ENCODE data around the gene CEP192. TPM values are rescaled to one million over a fixed set of nuclear protein-coding genes. Genes with fewer than 3 reads are reported as not detected.
"Not testable (repeated sequence)": the region's sequence is repeated elsewhere in the genome, so short reads cannot be mapped to it uniquely, and the experiment has no call there.

Gene CEP192
- polyA plus RNA-seq, 12 donors, result 8.5 to 43.4 (median 24.8) TPM; not detected in 1

DNA sequence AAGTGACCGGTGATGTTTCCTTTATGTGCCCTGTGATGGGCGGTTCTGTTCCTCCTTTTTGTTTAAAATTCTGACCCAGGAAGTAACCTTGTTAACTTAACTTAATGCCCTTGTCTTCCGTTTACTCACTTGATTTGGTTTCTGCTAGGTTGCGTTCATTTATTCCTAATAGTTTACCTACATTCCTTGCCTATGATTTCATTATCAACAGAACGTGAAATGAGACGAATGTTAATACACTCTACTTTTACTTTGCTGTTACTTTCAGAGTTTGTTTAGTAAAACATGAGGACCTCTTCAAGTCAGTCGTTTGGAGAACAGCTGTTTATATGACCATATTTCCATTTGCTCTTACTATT lies 638 bp downstream of the CEP192 start:
- DNase-seq, result no peak

DNA sequence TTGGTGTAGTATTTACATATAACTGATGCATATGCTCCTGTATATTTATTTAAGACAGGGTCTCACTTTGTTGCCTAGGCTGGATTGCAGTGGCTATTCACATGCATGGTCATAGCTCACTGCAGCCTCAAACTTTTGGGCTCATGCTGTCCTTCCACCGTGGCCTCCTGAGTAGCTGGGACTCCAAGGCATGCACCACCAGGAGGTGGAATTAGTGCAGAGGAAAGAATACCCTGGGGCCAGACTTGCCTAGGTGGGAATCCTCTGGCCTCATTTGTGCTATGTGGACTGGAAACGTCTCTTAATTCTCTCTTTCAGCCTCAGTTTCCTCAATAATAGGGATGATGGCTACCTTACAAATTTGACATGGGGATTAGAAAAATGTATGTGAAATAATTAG lies 2.3 kb downstream of the CEP192 start:
- no peak for DNase-seq

DNA sequence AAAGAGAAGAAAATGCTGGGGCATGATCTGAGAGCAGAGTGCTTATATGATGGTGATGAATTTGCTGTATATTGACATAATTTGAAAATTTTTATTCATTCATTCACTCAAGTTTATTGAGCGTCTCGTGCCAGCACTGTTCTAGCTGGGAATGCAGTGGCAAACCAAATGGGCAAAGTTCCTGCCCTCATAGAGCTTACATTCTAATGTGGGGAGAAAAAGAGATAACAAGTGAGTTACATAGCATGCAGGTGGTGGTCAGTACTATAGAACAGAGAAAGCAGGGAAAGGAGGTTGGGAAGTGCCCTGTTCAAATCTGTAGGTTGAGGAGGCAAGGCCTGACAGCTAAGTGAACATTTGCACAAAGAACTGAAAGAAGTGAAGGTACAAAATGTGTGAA lies 4.3 kb downstream of the CEP192 start:
- DNase-seq, result no peak

DNA sequence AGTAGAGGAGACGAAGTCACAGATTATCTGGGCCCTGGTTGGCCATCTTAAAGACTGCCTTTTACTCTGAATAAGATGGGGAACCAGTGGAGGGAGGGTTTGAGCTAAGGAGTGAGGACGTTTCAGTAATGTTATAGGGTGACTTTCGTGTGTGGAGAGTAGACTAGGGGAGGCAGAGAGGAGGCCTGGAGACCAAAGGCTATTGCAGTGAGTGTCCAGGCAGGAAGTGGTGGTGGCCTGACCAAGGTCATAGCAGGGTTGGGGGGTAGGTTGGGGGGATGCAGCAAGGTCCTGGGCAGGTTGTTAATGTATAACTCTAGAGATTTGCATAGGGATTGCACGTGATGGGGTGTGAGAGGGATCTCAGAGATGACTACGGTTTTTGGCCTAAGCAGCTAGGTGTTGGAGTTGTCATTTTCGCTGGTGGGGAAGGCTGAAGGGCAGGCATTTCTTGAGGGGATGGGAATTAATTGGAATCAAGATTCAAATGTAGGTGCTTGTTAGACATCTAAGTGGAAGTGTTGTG lies 4.9 kb downstream of the CEP192 start:
- DNase-seq, result no peak

DNA sequence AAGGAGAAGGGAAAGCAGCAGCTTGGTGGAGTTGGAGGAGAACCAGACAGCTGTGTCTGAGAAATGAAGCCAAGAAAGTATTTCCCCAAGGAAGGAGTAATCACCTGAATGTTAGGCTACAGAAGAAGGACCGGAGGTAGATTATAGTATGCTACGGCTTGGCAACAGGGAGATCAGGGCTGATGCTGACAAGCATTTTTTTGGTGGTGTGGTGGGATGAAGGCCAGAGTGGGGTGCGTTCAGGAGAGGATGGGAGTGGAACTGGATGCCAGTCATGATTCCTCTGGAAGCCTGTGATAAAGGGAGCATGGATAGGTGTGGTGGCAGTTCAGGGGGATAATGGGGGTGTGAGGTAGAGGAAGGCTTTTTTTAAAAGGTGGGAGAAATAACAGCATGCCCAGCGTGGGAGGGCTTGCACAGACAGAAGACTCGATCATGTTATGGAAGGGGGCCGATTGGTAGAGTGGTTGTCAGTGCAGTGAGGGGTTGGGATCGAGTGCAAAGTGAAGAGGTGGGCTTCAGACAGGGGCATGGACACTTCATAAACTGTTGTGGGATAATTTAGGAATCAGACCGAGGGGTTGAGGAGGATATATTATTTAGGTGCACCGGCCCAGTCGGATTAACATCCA lies 5.6 kb downstream of the CEP192 start:
- no peak for DNase-seq

DNA sequence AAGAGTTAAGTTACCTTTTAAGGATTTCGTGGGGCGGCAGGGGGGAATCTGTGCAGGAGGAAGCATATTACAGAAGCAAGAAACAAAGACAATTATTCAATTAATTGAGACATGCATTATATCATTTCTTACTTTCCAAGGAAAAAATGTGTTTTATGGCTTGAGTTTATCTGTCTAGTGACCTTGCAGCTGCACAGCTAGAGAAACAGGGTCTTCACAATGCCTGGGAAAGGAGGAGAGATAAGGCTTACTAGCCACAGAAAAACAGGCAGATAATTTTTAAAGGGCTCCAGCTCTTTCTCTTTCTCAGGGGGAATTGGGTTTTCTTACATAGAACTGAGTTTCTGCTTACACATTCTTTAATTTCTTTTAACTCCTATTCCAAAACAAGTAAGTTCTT lies 6.2 kb downstream of the CEP192 start:
- DNase-seq, result not testable (repeated sequence)

DNA sequence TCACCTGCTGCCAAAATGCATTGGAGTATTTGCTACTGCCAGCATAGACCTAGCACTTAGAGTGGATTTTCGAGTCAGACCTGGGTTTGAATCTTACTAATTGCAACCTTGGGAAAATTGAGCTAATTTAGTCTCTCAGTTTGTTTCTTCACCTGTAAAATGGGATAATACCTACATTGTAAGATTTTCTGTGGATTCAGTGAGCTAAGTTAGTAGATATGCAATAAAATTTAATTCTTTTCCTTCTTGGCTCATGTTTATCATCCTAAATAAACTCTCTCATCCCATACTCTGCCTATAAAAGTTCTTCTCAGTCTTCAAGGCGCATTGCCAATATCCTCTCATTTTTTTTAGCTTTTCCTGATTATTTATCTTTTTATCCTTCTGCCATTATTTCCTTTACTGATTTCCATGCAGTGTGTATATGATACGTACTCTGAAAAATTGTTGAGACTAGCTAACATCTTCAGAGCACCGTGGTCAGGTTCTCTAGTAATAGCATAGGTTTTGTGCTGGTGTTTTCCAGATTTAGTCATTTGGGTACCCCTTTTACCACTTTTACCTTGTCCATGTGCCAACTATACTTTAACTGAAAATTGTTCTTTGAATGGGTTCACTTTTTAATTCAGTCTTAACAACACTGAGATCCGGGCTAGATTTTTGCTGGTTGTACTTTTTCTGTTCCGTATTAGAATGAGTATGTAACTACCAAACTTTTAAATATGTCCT lies 7.3 kb downstream of the CEP192 start:
- no peak for DNase-seq

DNA sequence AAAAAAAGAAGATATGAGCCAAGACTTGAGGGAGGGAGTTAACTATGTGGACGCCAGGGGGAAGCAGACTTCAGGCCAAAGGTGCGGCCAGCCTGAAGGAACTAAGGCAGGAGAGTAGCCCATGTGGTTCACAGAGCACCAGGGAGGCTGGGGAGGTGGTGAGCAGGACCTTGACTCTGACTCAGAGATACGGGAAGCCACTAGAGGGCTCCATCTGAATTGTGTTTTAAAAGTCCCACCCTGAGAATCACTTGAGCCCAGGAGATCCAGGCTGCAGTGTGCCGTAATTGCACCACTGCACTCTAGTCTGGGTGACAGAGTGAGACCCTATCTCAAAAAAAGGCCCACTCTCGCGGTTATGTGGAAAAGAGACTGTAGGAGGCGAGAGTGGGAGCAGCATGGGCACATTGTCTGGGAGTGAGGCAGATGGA lies 12.3 kb downstream of the CEP192 start:
- DNase-seq, result no peak

DNA sequence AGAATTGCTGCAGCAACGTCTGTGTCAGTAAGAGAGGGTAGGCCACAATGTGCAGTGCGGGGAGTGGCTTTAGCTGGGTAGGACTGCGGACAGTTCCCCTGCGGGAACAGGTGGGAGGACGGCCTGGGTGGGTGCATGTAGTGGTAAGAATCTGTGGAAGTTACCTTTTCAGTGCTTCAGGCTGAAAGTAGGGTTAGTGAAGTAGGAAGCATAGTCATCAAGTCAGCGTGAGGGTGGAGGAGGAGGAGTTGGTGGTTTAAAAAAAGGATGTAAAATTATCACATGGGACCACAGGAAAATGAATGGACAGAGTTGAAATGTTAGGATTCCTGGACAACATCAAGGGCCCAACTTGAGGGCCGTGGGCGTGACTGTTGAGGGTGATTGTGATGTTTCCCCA lies 13.2 kb downstream of the CEP192 start:
- DNase-seq, result no peak

DNA sequence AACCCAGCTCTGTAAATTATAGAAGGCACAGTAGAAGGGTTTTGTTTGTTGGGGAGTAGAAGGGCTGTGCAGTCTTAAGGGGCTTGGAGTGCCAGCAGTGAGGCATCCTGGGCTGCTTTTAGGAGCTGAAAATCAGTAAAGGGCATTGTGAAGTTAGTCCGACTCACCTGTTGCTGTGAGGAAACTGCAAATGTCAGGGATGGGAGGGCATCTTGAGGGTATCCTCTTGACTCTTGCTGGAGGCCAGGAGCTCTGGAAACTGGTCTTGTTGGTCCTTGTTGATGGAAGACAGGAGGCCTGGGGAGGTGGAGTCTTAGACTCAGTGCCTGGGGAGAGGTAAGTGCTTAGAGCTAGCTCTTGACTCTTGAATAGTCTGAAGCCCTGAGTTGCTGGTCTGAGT lies 14.1 kb downstream of the CEP192 start:
- no peak for DNase-seq

DNA sequence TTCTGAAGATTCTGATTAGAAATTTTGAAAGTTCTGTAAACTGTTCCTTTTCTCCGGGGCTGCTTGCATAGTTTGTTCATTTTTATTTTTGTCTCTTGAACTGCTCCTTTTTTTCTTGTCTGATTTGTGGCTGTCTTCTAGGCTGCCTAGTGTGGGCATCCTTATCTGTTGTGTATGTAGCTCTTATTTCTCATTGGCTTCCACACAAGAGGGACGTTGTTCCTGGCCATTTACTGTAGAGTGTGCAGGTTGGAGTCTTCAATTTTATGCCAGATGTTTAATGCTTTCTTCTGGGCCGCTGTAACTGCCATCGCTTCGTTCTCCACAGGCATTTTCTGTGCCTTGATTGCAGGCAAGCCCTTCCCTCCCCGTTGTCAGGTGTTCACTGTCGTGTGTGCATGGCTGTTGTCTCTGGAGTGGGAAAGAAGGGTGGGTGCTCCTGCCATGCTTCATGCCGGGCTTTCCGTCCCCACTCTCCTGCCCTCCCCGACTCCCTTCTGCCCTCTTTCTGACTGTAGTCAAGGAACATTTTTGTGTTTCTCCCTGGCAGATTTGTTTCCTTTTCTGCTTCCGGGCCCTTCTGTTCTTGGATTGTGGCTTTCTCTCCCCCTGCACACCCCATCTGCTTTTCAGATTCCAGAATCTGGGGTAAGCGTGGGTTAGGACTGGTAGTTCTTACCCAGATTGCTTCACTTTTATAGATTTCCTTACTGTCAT lies 15.5 kb downstream of the CEP192 start:
- DNase-seq, result no peak

DNA sequence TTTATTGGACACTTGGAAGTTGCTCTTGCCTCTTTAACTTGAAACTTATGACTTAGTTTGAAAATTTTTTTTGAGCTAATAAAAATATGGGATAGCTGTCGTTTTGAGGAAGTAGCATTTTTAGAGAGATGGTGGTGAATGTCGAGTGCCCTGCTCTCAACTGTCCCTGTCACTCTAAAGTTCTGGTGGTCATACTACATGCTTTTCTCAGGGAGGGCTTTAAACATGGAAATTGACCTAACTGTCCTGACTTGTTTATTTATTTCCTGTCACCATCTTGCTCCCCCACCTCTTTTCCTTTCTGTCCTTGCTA lies 16.0 kb downstream of the CEP192 start:
- no peak for DNase-seq

DNA sequence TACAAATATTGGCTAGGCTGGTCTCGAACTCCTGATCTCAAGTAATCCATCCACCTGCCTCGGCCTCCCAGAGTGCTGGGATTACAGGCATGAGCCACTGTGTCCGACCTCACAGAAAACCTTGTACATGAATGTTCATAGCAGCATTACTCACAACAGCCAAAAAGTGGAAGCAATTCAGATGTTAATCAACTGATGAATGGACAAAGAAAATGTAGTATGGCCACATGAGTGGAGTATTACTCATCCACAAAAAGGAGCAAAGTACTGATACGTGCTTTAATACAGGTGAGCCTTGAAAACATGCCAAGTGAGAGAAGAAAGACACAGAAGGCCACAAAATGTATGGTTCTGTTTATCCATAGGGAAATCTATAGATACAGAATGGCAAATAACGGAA lies 20.6 kb downstream of the CEP192 start:
- DNase-seq, result no peak

DNA sequence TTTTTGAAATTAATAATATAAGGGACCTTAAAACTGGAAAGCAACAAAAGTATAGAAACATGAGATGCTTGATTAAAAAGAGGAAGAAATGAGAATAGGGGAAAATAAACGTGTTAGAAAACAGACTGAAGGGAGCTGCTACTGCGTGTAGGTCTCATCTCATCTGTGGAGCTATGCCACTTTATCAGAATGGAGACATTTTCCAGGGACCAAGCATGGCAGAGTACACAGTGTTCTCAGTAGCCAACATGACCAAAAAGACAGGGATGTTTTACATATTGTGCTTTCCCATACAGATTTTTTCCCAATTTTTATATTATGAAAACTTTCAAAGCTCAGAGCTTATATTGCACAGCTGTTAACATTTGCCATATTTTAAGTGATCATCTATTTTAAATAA lies 23.1 kb downstream of the CEP192 start:
- DNase-seq, result no peak

DNA sequence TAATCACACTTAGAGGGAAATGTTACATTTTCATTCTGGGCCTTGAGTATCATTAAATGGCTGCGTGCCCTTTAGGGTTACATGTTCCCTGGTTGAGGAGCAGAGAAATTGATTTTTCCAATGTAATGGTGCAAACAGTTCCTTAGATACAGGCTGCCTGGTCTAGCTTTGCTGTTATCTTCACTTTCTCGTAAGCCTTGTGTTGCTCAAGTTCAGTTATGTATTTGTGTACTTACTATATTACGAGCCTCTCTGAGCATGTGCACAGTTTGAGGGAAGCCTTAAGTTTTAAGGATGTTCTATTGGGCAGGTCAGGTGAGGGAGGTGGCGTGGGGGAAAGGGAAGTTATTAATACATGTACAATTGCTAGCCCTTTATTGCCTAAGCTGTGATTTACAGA lies 23.7 kb downstream of the CEP192 start:
- no peak for DNase-seq

DNA sequence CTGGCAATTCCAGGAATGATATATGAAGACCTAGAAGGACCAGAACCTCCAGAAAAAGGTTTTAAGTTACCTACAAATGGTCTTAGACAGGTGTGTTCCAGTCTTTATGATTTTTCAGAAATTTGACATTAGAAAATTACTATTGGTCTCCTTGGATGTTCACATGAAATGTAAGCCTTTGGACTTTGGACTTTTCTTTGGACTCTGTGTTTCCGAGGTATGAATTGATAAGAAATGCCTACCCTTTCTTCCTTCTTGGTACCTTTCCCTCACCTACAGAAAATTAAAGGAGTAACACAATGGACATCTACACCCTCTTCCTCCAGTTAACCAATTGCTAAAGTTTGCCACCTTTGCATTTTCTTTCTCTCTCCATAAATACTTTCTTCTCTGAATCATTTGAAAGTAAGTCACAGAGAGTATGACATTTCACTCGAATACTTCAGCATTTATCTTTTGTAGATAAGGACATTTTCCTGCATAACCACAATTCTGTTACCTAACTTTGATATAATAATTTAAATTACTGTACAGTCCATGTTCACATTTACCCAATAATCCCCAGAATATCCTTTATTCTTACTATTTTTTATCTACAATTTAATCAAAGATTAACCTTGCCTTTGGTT lies 26.2 kb downstream of the CEP192 start:
- DNase-seq, result no peak

DNA sequence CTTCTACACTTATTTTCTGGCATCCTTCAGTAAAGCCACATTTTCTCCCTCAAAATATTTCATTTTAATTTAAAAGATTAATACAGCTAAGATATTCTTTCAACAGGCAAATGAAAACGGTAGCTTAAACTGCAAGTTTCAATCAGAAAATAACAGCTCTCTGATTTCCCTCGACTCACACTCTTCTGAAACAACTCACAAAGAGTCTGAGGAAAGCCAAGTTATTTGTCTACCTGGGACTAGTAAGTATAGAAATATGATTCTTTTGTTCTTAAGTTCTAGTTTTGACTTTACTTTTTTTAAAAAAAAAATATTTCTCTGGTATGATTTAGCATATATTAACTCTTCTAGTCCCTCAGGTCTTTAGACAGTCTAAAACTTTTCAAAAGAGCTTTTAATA lies 27.2 kb downstream of the CEP192 start:
- no peak for DNase-seq

DNA sequence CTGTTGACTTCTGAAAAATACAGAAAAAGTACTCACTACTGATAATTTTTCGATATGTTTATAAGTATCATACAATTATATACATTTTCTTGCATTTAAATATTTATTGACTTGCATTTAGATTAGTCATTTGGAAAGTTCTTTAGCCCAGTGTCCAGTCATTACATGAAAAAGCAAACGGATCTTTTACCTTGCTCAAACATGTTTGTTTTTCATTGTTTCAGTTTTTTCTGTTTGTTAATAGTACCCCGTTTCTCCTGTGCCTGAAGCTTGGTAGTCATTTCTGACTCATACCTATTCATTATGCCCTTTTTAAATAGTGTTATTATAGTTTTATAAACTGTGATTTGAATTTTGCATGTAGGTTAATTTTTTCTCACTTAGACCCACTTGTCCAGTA lies 28.1 kb downstream of the CEP192 start:
- DNase-seq, result no peak

DNA sequence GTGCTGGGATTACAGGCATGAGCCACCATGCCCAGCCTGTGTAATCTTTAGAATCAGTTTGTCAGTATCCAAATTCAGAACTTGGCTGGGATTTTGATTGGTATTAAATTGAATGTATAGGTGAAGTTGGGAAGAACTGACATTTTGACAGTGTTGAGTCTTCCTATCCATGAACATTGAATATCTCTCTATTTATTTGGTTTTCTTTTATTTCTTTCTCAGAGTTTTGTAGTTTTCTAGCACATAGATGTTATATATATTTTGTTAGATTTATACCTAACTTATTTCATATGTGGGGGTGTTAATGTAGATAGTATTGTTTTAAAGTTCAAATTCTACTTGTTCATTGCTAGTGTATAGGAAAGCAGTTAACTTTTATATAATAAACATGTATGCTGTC lies 31.5 kb downstream of the CEP192 start:
- DNase-seq, result no peak

DNA sequence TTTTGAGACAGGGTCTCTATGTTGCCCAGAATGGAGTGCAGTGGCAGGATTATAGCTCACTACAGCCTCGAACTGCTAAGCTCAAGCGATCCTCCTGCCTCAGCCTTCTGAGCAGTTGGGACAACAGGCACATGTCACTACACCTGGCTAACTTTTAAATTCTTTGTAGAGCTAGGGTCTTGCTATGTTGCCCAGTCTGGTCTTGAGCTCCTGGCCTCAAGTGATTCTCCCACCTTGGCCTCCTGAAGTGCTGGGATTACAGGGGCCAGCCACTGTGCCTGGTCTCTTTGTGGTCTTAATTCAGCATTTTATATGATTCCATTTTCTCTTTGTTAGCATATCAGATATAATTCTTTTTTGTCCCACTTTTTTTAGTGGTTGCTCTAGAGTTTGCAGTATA lies 34.1 kb downstream of the CEP192 start:
- no peak for DNase-seq

DNA sequence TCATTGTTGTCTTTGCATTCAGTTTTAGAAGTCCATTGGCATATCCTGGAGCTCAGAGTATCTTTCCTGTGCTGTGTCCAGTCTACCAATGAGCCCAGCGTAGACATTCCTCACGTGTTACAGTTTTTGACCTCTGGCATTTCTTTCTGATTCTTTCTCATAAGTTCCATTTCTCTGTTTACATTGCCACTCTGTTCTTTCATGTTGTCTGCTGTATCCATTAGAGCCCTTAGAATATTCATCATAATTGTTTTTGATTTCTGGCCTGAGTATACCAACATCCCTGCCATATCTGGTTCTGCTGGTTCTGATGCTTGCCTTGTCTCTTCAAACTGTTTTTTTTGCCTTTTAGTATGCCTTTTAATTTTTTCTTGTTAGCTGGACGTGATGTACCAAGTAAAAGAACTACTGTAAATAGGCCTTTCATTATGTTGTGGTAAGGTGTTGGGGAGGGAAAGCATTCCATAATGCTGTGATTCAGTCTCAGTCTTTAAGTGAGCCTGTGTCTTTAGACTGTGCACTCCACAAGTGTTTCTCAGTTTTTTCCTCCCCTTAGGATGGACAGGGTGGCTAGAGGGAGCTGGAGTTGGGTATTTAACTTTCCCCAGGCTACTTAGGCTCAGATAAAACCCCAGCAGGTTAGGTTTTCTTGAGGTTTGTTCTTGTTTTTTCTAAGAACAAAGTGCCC lies 35.6 kb downstream of the CEP192 start:
- DNase-seq, result no peak

DNA sequence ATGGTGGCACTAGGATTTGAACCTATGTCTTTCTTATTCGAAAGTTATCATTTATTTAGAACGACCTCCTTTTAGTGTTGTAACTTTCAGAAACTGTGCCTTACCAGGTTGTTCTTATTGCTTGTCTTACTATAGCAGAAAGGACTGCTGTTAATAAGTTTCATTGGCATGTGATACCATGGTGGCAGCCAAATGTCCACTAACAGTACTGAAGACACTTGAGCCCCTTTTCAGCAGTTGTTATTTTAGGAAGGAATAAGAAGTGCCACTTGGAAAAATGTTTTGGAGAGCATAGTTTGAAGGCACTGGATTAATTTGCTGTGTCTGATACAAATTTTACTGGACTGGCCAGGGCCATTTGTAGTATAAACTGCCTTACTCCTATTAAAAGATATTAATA lies 37.7 kb downstream of the CEP192 start:
- no peak for DNase-seq

Data from muscle of arm (tissue), 12 donors.